Measurements from ENCODE around the gene TUBA8.

The TUBA8 gene

GRCh38 chr22:18110194-18110953, at the start of gene TUBA8:
TSS of gene TUBA8 (plus strand) at chr22:18110809. CDS start at chr22:18110866, 57 bp downstream.
- in situ Hi-C loops (cut with MboI; ENCODE audit: low sequenced_read_pairs) = no loop called here

- in situ Hi-C loops (cut with MboI; ENCODE audit: low sequenced_read_pairs) = loop anchor here (10.0 to 25.0 kb wide), 3 partner anchors 150 to 318 kb away; no protein-coding TSS in a partner anchor
Measured at GRCh38 chr22:18062421-18062820, 48.2 kb upstream of the TUBA8 start.

GRCh38 chr22:18063306-18063705, 47.3 kb upstream of the TUBA8 start:
- in situ Hi-C loops (cut with MboI; ENCODE audit: low sequenced_read_pairs) = loop anchor here (10.0 to 25.0 kb wide), 3 partner anchors 151 to 319 kb away; no protein-coding TSS in a partner anchor

- in situ Hi-C loops (cut with MboI; ENCODE audit: low sequenced_read_pairs) = loop anchor here (10.0 to 25.0 kb wide), 3 partner anchors 151 to 319 kb away; no protein-coding TSS in a partner anchor
Measured at GRCh38 chr22:18063715-18064114, 46.9 kb upstream of the TUBA8 start.

GRCh38 chr22:18064636-18065035, 46.0 kb upstream of the TUBA8 start:
- in situ Hi-C loops (cut with MboI; ENCODE audit: low sequenced_read_pairs) = loop anchor here (10.0 to 25.0 kb wide), 3 partner anchors 152 to 320 kb away; no protein-coding TSS in a partner anchor

GRCh38 chr22:18065256-18065655, 45.4 kb upstream of the TUBA8 start:
- in situ Hi-C loops (cut with MboI; ENCODE audit: low sequenced_read_pairs) = loop anchor here (10.0 to 25.0 kb wide), 3 partner anchors 153 to 320 kb away; no protein-coding TSS in a partner anchor

GRCh38 chr22:18066181-18066859, 44.3 kb upstream of the TUBA8 start:
- in situ Hi-C loops (cut with MboI; ENCODE audit: low sequenced_read_pairs) = loop anchor here (10.0 to 25.0 kb wide), 3 partner anchors 154 to 322 kb away; no protein-coding TSS in a partner anchor

GRCh38 chr22:18067121-18067520, 43.5 kb upstream of the TUBA8 start:
- in situ Hi-C loops (cut with MboI; ENCODE audit: low sequenced_read_pairs) = loop anchor here (10.0 to 25.0 kb wide), 3 partner anchors 155 to 322 kb away; no protein-coding TSS in a partner anchor

GRCh38 chr22:18067548-18068341, 42.9 kb upstream of the TUBA8 start:
- in situ Hi-C loops (cut with MboI; ENCODE audit: low sequenced_read_pairs) = loop anchor here (10.0 to 25.0 kb wide), 3 partner anchors 155 to 323 kb away; no protein-coding TSS in a partner anchor

GRCh38 chr22:18068381-18068988, 42.1 kb upstream of the TUBA8 start:
- in situ Hi-C loops (cut with MboI; ENCODE audit: low sequenced_read_pairs) = loop anchor here (10.0 to 25.0 kb wide), 3 partner anchors 156 to 324 kb away; no protein-coding TSS in a partner anchor

- in situ Hi-C loops (cut with MboI; ENCODE audit: low sequenced_read_pairs) = loop anchor here (10.0 to 25.0 kb wide), 3 partner anchors 157 to 324 kb away; no protein-coding TSS in a partner anchor
Measured at GRCh38 chr22:18069041-18069440, 41.6 kb upstream of the TUBA8 start.

- in situ Hi-C loops (cut with MboI; ENCODE audit: low sequenced_read_pairs) = loop anchor here (25.0 kb wide), 1 partner anchor 158 kb away; no protein-coding TSS in a partner anchor
Measured at GRCh38 chr22:18070041-18070440, 40.6 kb upstream of the TUBA8 start.

GRCh38 chr22:18070556-18071306, 39.9 kb upstream of the TUBA8 start:
- in situ Hi-C loops (cut with MboI; ENCODE audit: low sequenced_read_pairs) = loop anchor here (25.0 kb wide), 1 partner anchor 158 kb away; no protein-coding TSS in a partner anchor

- in situ Hi-C loops (cut with MboI; ENCODE audit: low sequenced_read_pairs) = loop anchor here (25.0 kb wide), 1 partner anchor 159 kb away; no protein-coding TSS in a partner anchor
Measured at GRCh38 chr22:18071307-18071967, 39.2 kb upstream of the TUBA8 start.

- in situ Hi-C loops (cut with MboI; ENCODE audit: low sequenced_read_pairs) = loop anchor here (25.0 kb wide), 1 partner anchor 160 kb away; no protein-coding TSS in a partner anchor
Measured at GRCh38 chr22:18071968-18072310, 38.7 kb upstream of the TUBA8 start.

- in situ Hi-C loops (cut with MboI; ENCODE audit: low sequenced_read_pairs) = loop anchor here (25.0 kb wide), 1 partner anchor 161 kb away; no protein-coding TSS in a partner anchor
Measured at GRCh38 chr22:18073467-18073866, 37.1 kb upstream of the TUBA8 start.

- in situ Hi-C loops (cut with MboI; ENCODE audit: low sequenced_read_pairs) = loop anchor here (25.0 kb wide), 1 partner anchor 162 kb away; no protein-coding TSS in a partner anchor
Measured at GRCh38 chr22:18073927-18074326, 36.7 kb upstream of the TUBA8 start.

GRCh38 chr22:18075101-18075719, 35.4 kb upstream of the TUBA8 start:
- in situ Hi-C loops (cut with MboI; ENCODE audit: low sequenced_read_pairs) = no loop called here
